Transverse colon (tissue), 4 donors: ENCODE results near the gene PLPP3.

Experiments
- CTCF ChIP-seq, 5 experiments: fragments of 200-600 bp in 3 of 5; fragments of 450-650 bp in 2 of 5; sonication (generic) in 3 of 5; IDR thresholded peaks; 1 replicate in 2 of 5; 2 replicates in 3 of 5; pipeline ENCODE4 v1.5.1; 2016 to 2017; ENCODE audit warnings: antibody characterized with exemption in 5 of 5, inconsistent platforms in 3 of 5, mild to moderate bottlenecking in 2 of 5, moderate library complexity in 1 of 5
- POLR2AphosphoS5 ChIP-seq, 3 donors: sonication (generic); formaldehyde crosslinking; IDR thresholded peaks; one replicate each; pipeline ENCODE4 v1.6.1; 2016; ENCODE audit warnings: antibody characterized with exemption in 3 of 3

- TF ChIP-seq CTCF (IDR thresholded peaks at IDR 0.05) (no peak), POLR2AphosphoS5 (IDR thresholded peaks at IDR 0.05) (no peak)
Observed at GRCh38 chr1:56545711-56546110, 33.7 kb downstream of the PLPP3 start.
